ENCODE measurements around the gene CCDC9B. TPM values are rescaled to one million over a fixed set of nuclear protein-coding genes. Genes with fewer than 3 reads are reported as not detected.

The CCDC9B gene
- total RNA-seq, 1 donor from 2014 or later = 155 TPM

DNA sequence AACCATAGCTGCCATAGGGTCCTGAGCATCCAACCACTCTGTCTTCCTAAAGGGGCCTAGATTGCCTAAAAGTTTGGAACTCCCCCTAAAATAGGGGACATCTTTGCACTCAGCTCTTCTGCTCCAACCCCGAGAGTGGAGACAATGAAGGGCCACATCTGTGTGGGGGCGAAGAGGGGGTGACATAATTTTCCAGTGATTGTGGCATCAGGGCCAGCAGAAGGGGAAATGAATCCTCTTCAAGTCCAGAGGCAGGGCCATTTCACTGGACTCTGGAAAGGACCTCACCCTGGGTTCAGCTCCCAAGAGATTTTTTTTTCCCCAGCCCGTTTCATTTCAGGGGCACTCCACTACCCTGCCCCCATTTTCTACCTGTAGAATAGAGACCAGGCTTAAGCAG lies 53.2 kb downstream of the CCDC9B start:
- H3K4me1 ChIP-seq = peaks cover 67% of the 10 kb centered on the region
- no peak overlapping the region for H3K27ac ChIP-seq (replicated peaks)
- TF ChIP-seq, protein P1, sequence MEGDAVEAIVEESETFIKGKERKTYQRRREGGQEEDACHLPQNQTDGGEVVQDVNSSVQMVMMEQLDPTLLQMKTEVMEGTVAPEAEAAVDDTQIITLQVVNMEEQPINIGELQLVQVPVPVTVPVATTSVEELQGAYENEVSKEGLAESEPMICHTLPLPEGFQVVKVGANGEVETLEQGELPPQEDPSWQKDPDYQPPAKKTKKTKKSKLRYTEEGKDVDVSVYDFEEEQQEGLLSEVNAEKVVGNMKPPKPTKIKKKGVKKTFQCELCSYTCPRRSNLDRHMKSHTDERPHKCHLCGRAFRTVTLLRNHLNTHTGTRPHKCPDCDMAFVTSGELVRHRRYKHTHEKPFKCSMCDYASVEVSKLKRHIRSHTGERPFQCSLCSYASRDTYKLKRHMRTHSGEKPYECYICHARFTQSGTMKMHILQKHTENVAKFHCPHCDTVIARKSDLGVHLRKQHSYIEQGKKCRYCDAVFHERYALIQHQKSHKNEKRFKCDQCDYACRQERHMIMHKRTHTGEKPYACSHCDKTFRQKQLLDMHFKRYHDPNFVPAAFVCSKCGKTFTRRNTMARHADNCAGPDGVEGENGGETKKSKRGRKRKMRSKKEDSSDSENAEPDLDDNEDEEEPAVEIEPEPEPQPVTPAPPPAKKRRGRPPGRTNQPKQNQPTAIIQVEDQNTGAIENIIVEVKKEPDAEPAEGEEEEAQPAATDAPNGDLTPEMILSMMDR (IDR thresholded peaks at IDR 0.05; ENCODE audit: borderline replicate concordance) = no peak
- peaks cover 35% of the 10 kb centered on the region for H3K27me3 ChIP-seq (ENCODE audit: low read depth)
- no peak overlapping the region for H3K4me3 ChIP-seq
- intact Hi-C loops (cut with micrococcal nuclease) = loop anchor here (10.0 kb wide), 1 partner anchor 137 kb away; no protein-coding TSS in a partner anchor
- H3K9me3 ChIP-seq (replicated peaks) = no peaks in the 10 kb centered on the region
- H3K36me3 ChIP-seq = no peaks in the 10 kb centered on the region
- no peak for DNase-seq

DNA sequence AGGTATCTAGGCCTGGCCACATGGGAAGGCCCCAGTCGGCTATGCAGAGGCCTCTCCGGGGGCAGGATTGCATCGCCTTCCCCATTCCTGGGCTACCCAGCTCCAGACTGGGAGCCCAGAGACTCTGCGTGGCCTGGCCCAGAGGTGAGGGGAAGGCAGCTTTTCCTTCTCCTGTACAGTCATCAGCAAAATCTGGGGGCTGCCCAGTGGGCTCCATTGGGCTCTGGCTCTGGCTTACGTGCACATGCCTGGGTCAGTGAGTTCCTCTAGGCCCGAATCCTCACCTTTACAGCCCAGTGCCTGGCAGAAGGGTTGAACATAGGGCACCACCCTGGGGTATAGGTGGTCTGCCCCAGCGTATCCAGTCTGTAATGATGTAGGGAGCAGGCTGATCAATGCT lies 53.9 kb downstream of the CCDC9B start:
- Histone ChIP-seq H3K27ac (replicated peaks) (no peak overlapping the region), H3K27me3 (ENCODE audit: low read depth) (peaks cover 38% of the 10 kb centered on the region), H3K36me3 (no peaks in the 10 kb centered on the region), H3K9me3 (replicated peaks) (no peaks in the 10 kb centered on the region), H3K4me1 (peaks cover 67% of the 10 kb centered on the region), H3K4me3 (no peak overlapping the region)
- intact Hi-C loops (cut with micrococcal nuclease) = loop anchor here (10.0 kb wide), 1 partner anchor 138 kb away; no protein-coding TSS in a partner anchor
- DNase-seq = no peak
- TF ChIP-seq, protein P1 (IDR thresholded peaks at IDR 0.05; ENCODE audit: borderline replicate concordance) = no peak

DNA sequence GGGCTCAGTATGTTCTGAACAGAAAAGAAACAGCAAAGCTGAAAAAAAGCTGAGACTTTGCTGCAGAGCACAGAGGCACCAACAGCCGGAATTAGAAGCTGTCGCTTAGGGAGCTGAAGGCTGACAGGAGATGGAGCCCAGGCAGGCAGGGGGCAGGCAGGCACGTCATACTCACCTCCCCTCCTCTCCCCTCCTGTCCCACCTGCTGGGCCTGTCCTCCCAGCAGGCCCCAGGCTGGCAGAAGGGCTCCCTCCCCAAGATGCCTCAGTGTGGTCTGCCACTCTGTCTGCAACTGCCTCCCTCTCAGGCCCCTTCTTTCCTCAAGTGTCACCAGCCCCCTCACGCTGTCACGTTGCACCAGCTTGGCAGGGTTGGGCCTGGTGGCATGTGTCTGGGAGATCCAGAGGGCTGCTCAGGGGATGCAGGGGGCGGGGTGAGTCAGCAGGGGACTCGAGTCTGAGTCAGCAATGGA lies 54.6 kb downstream of the CCDC9B start:
- Histone ChIP-seq H3K36me3 (no peaks in the 10 kb centered on the region), H3K27me3 (ENCODE audit: low read depth) (peaks cover 40% of the 10 kb centered on the region), H3K4me3 (no peak overlapping the region), H3K9me3 (replicated peaks) (no peaks in the 10 kb centered on the region), H3K27ac (replicated peaks) (peak overlapping the region; percentile 62), H3K4me1 (peaks cover 65% of the 10 kb centered on the region)
- TF ChIP-seq, protein P1 (IDR thresholded peaks at IDR 0.05; ENCODE audit: borderline replicate concordance) = no peak
- no peak for DNase-seq
- intact Hi-C loops (cut with micrococcal nuclease) = loop anchor here (10.0 kb wide), 1 partner anchor 139 kb away; no protein-coding TSS in a partner anchor

DNA sequence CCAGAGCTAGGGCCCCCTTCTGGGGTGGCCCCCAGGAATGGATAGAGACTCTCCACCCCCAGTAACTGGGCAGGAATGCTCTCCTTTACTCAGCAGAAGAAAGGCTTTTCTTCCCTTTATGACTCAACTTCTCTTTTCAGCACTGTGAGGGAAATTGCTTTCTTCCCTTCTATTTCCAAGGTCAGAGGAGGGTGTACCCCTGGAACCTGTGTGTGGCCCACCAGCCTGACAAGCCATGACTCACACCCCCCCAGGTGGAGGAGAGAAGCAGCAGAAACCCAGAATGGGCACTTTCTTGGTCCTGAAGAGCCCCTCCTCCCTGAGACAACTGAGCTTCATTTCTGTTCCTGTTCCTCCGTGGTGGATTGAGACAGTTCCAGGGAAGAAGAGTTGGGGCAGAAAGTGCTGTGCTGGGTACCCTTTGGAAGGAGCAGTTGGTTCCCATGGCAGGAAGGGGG lies 55.2 kb downstream of the CCDC9B start:
- Histone ChIP-seq H3K27ac (replicated peaks) (peak overlapping the region; percentile 62), H3K27me3 (ENCODE audit: low read depth) (peaks cover 45% of the 10 kb centered on the region), H3K36me3 (no peaks in the 10 kb centered on the region), H3K9me3 (replicated peaks) (no peaks in the 10 kb centered on the region), H3K4me1 (peaks cover 61% of the 10 kb centered on the region), H3K4me3 (no peak overlapping the region)
- DNase-seq = no peak
- TF ChIP-seq, protein P1 (IDR thresholded peaks at IDR 0.05; ENCODE audit: borderline replicate concordance) = no peak
- intact Hi-C loops (cut with micrococcal nuclease) = loop anchor here (10.0 kb wide), 1 partner anchor 139 kb away; no protein-coding TSS in a partner anchor

DNA sequence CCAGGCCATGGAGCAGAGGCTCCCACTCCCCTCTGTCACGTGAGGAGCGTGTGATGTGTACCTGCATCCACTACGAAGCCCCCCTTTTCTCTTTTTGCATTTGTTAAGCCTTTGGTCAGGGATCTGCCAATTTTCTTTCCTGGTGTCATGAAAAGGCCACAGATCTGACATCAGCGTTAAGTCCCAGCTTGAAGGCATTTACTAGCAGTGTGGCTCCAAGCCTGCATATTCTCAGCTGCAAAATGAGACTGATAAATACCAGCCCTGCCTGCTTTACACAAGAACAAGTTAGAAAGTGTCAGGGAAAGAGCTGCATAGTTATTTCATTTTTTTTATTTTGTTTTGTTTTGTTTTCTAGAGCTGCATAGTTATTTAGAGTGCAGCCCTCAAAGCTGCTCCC lies 55.6 kb downstream of the CCDC9B start:
- DNase-seq = no peak
- peaks cover 58% of the 10 kb centered on the region for H3K4me1 ChIP-seq
- no peak overlapping the region for H3K4me3 ChIP-seq
- no peaks in the 10 kb centered on the region for H3K36me3 ChIP-seq
- intact Hi-C loops (cut with micrococcal nuclease) = loop anchor here (10.0 kb wide), 1 partner anchor 140 kb away; no protein-coding TSS in a partner anchor
- H3K27me3 ChIP-seq (ENCODE audit: low read depth) = peaks cover 50% of the 10 kb centered on the region
- TF ChIP-seq, protein P1 (IDR thresholded peaks at IDR 0.05; ENCODE audit: borderline replicate concordance) = no peak
- H3K9me3 ChIP-seq (replicated peaks) = no peaks in the 10 kb centered on the region
- peak overlapping the region; percentile 62 for H3K27ac ChIP-seq (replicated peaks)
